Skeletal muscle satellite cell (primary cell): ENCODE results near the gene SESN1.
A peak's percentile ranks its signal among the peaks of the same experiment; 100 is the strongest.

Experiments
- H3K27me3 ChIP-seq: 2 replicates; pipeline ENCODE4 v1.7.0; 2013; ENCODE audit warnings: low read length; ENCODE audit not compliant: control insufficient read depth, insufficient read depth
- H3K36me3 ChIP-seq: 2 replicates; pipeline ENCODE4 v1.7.0; 2013; ENCODE audit warnings: mild to moderate bottlenecking, control low read depth, low read length; ENCODE audit not compliant: insufficient read depth
- H3K4me1 ChIP-seq: 2 replicates; pipeline ENCODE4 v1.7.0; 2013; ENCODE audit warnings: low read length; ENCODE audit not compliant: control insufficient read depth, insufficient read depth
- H3K4me2 ChIP-seq: 2 replicates; pipeline ENCODE4 v1.7.0; 2013; ENCODE audit warnings: mild to moderate bottlenecking, low read length
- H3K4me3 ChIP-seq: 2 replicates; pipeline ENCODE4 v1.7.0; 2013; ENCODE audit warnings: low read length
- H3K9ac ChIP-seq: 2 replicates; pipeline ENCODE4 v1.7.0; 2013; ENCODE audit warnings: mild to moderate bottlenecking, low read depth, low read length, moderate library complexity
- H3K9me3 ChIP-seq: replicated peaks from 2 replicates; pipeline ENCODE4 v1.7.0; 2013; ENCODE audit warnings: mild to moderate bottlenecking, control low read depth, low read length

Gene SESN1

DNA sequence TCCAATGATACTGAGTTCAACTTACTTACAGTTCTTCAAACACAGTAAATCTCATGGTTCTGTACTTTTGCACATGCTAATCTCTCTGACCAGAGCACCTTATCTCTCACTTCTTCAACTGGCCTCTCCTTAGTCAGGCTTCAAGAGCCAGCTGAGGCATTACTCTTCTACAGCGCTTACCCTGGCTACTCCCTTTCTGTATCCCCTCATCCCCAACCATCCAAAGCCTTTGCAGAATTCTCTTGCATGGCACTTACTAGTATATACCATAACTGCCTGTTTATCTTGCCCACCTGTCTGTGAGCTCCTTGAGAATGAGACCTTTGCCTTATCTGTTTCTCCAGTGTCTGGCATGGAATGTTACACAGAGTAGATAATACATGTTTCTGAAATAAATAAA, 49.2 kb downstream of the SESN1 start:
- Histone ChIP-seq H3K9me3 (no peaks in the 10 kb centered on the region), H3K9ac (no peak overlapping the region), H3K4me3 (no peak overlapping the region), H3K27me3 (no peaks in the 10 kb centered on the region), H3K4me1 (no peaks in the 10 kb centered on the region), H3K36me3 (no peaks in the 10 kb centered on the region), H3K4me2 (no peak overlapping the region)

DNA sequence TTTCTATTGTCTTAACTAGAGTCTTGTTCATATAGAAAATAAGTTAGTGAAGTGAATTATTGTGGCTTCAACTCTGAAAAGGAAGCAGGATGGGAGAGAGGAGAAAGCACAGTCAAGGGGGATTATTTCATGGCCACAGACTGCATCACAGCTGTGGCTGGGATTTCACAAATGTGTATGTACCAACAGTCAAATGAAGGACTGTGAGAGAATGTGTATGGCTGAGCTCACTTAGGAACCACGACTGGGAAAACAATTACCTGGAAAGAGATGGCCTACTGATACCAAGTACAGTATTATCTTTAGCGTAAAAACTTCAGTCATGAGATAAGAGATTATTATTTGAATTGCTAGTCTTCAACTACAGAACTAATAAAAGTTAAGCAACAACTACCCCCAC, 54.9 kb downstream of the SESN1 start:
- H3K4me1 ChIP-seq, result no peaks in the 10 kb centered on the region
- H3K27me3 ChIP-seq, result no peaks in the 10 kb centered on the region
- no peak overlapping the region for H3K4me2 ChIP-seq
- H3K9me3 ChIP-seq, result no peaks in the 10 kb centered on the region
- no peak overlapping the region for H3K4me3 ChIP-seq
- H3K36me3 ChIP-seq, result no peaks in the 10 kb centered on the region
- no peak overlapping the region for H3K9ac ChIP-seq

- no peak overlapping the region for H3K4me2 ChIP-seq
- no peak overlapping the region for H3K9ac ChIP-seq
- H3K9me3 ChIP-seq, result no peaks in the 10 kb centered on the region
- no peaks in the 10 kb centered on the region for H3K27me3 ChIP-seq
- no peak overlapping the region for H3K4me3 ChIP-seq
- no peaks in the 10 kb centered on the region for H3K4me1 ChIP-seq
- no peaks in the 10 kb centered on the region for H3K36me3 ChIP-seq
Observed at GRCh38 chr6:109038837-109039398, 55.7 kb downstream of the SESN1 start.

- Histone ChIP-seq H3K36me3 (no peaks in the 10 kb centered on the region), H3K4me1 (no peaks in the 10 kb centered on the region), H3K4me2 (no peak overlapping the region), H3K9me3 (no peaks in the 10 kb centered on the region), H3K9ac (no peak overlapping the region), H3K27me3 (no peaks in the 10 kb centered on the region), H3K4me3 (no peak overlapping the region)
Observed at GRCh38 chr6:109036574-109037294, 57.9 kb downstream of the SESN1 start.

DNA sequence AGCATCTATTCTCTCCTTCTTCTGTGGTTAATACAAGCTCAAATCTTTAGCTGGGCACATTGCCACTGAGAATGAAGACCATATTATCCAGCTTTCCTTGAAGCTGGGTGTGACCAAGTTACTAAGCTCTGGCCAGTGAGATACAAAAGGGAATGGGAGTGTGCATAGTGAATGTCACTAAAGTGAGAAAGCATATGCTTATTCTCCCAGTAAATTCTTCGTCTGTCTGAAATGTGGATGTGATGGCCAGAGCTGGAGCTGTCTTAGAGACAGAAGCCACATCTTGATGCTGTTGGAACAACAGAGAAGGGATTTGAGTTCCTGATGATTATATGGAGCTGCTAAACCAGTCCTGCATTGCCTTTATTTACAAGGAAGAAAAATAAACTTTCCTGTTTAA, 60.1 kb downstream of the SESN1 start:
- H3K4me2 ChIP-seq, result no peak overlapping the region
- no peaks in the 10 kb centered on the region for H3K9me3 ChIP-seq
- H3K27me3 ChIP-seq, result no peaks in the 10 kb centered on the region
- H3K9ac ChIP-seq, result no peak overlapping the region
- H3K36me3 ChIP-seq, result no peaks in the 10 kb centered on the region
- H3K4me1 ChIP-seq, result no peaks in the 10 kb centered on the region
- no peak overlapping the region for H3K4me3 ChIP-seq

DNA sequence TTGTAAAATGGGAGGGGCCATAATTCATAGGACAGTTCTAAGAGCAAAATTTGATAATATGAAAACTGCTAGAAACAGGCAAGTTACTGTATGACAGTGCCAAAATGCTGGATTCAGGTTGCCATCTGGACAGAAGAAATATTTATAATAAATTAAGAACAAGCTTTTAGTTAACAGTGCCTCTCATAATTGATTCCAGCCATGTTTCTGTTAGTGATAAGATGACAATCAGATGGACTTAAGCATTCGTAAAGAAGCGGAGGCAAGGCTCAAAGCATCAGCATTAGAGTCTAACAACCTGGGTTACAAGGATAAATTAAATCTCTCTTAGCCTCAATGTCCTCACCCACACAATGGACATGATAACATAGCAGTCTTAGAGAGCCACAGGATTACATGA, 61.0 kb downstream of the SESN1 start:
- no peaks in the 10 kb centered on the region for H3K36me3 ChIP-seq
- H3K4me2 ChIP-seq, result no peak overlapping the region
- H3K4me3 ChIP-seq, result no peak overlapping the region
- H3K9ac ChIP-seq, result no peak overlapping the region
- H3K4me1 ChIP-seq, result no peaks in the 10 kb centered on the region
- no peaks in the 10 kb centered on the region for H3K27me3 ChIP-seq
- H3K9me3 ChIP-seq, result no peaks in the 10 kb centered on the region

DNA sequence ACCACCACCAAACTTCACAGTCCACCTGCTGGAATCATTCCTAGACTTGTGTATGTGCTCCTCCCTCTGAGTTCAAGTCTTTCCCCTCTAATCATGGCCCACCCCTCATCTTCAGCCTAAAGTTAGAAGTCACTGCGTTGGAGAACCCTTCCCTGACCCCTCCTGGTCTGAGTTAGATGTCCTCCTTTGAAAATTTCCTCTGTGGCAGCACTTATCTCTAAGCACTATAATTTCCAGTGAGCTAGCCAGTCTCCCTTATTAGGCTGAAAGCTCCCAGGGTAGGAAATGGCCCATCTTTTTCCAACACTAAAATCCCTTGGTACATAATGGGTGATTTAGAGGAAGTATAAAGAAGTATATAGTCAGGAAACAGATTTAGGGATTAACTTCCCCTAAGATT, 63.2 kb downstream of the SESN1 start:
- Histone ChIP-seq H3K9me3 (no peaks in the 10 kb centered on the region), H3K27me3 (no peaks in the 10 kb centered on the region), H3K4me2 (no peak overlapping the region), H3K36me3 (no peaks in the 10 kb centered on the region), H3K9ac (no peak overlapping the region), H3K4me1 (no peaks in the 10 kb centered on the region), H3K4me3 (no peak overlapping the region)

DNA sequence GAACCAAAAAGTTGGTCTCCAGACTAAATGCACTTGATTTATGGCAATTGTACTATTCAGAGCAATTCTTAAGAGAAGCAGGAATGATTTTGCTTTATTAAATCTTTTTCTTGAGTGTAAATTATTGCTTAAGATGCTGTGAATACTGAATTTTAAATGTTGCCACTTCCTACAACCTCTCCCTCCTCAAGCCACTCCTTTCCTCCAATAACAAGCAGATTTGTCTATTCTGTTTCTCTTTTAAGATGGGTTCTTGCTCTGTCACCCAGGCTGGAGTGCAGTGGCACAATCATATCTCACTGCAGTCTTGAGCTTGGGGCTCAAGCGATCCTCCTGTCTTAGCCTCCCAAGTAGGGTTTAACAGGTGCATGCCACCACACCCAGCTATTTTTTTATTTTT, 65.3 kb downstream of the SESN1 start:
- peaks cover 8% of the 10 kb centered on the region for H3K4me1 ChIP-seq
- no peaks in the 10 kb centered on the region for H3K9me3 ChIP-seq

GRCh38 chr6:109028439-109028838, 66.2 kb downstream of the SESN1 start:
- H3K9me3 ChIP-seq, result no peaks in the 10 kb centered on the region

More for the DNA sequence above, 65.3 kb downstream of the SESN1 start:
- H3K4me3 ChIP-seq, result no peak overlapping the region
- H3K36me3 ChIP-seq, result no peaks in the 10 kb centered on the region
- no peak overlapping the region for H3K4me2 ChIP-seq
- no peaks in the 10 kb centered on the region for H3K27me3 ChIP-seq
- no peak overlapping the region for H3K9ac ChIP-seq

DNA sequence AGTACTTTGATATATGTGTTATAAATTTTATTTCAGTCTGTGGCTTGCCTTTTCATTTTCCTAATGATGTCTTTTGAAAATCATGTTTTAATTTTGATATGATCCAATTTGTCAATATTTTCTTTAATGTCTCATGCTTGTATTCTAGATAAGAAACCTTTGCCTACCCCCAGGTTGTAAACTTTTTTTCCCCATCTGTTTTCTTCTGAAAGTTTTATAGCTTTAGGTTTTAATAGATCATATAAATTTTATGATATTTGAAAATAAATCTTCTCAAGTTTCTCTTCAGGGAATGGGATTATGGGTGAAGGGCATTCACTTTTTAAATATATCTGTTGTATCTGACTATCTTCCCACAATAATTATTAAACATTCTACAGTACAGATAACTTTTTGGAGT, 66.7 kb downstream of the SESN1 start:
- Histone ChIP-seq H3K4me3 (no peak overlapping the region), H3K9me3 (no peaks in the 10 kb centered on the region), H3K4me2 (no peak overlapping the region), H3K36me3 (no peaks in the 10 kb centered on the region), H3K27me3 (no peaks in the 10 kb centered on the region), H3K9ac (no peak overlapping the region), H3K4me1 (peaks cover 20% of the 10 kb centered on the region)

More at GRCh38 chr6:109028439-109028838, 66.2 kb downstream of the SESN1 start:
- Histone ChIP-seq H3K27me3 (no peaks in the 10 kb centered on the region), H3K9ac (no peak overlapping the region), H3K36me3 (no peaks in the 10 kb centered on the region), H3K4me2 (no peak overlapping the region), H3K4me1 (peaks cover 16% of the 10 kb centered on the region), H3K4me3 (no peak overlapping the region)

GRCh38 chr6:109025639-109026038, 69.0 kb downstream of the SESN1 start:
- Histone ChIP-seq H3K4me1 (peaks cover 23% of the 10 kb centered on the region), H3K4me2 (no peak overlapping the region), H3K9me3 (no peaks in the 10 kb centered on the region), H3K36me3 (no peaks in the 10 kb centered on the region), H3K27me3 (no peaks in the 10 kb centered on the region), H3K9ac (no peak overlapping the region), H3K4me3 (no peak overlapping the region)

GRCh38 chr6:109024784-109025183, 69.9 kb downstream of the SESN1 start:
- H3K27me3 ChIP-seq, result no peaks in the 10 kb centered on the region
- H3K4me1 ChIP-seq, result peaks cover 23% of the 10 kb centered on the region
- H3K36me3 ChIP-seq, result no peaks in the 10 kb centered on the region
- H3K4me3 ChIP-seq, result no peak overlapping the region
- no peak overlapping the region for H3K9ac ChIP-seq
- no peaks in the 10 kb centered on the region for H3K9me3 ChIP-seq
- peak overlapping the region; percentile 54 for H3K4me2 ChIP-seq
